ENCODE measurements around the gene CD38. TPM values are rescaled to one million over a fixed set of nuclear protein-coding genes. Genes with fewer than 3 reads are reported as not detected.

The CD38 gene
- total RNA-seq, 1 experiment from 2014 or later, result 0.17 TPM

DNA sequence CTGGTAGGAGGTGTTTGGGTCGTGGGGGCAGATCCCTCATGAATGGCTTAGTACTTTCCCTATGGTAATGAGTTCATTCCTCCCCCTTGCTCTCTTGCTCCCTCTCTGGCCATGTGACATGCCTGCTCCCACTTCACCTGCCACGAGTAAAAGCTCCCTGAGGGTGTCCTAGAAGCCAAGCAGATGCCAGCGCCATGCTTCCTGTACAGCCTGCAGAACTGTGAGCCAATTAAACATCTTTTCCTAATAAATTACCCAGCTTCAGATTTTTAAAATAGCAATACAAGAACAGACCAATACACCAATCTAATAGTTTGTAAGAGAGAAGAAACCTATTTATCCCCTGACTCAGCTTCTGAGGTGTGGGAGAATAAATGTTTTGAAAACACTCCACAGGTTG is 99.9 kb downstream of the CD38 start:
- Mint-ChIP-seq H3K27me3 (ENCODE audit: low read depth) (no peaks in the 10 kb centered on the region; the same call in 1 of the 2 replicates), H3K36me3 (peaks cover 12% of the 10 kb centered on the region), H3K4me3 (no peak overlapping the region), H3K9me3 (peaks cover 30% of the 10 kb centered on the region), H3K27ac (no peak overlapping the region), H3K4me1 (no peaks in the 10 kb centered on the region)
- ATAC-seq, result no peak
- ChIA-PET CTCF (interaction anchor here (3.1 kb wide), 1 partner anchor 72 kb away, joined by 12 read pairs; no protein-coding TSS in a partner anchor), POLR2A (no interaction called here)
- DNase-seq (ENCODE audit: low spot score), result no peak
- TF ChIP-seq IRF2 (CRISPR knock-in tag; IDR thresholded peaks at IDR 0.05; ENCODE audit: borderline replicate concordance, low read depth) (no peak), ZNF317 (CRISPR knock-in tag; IDR thresholded peaks at IDR 0.05; ENCODE audit: borderline replicate concordance, low read depth) (no peak)
- TF ChIP-seq, protein P1, sequence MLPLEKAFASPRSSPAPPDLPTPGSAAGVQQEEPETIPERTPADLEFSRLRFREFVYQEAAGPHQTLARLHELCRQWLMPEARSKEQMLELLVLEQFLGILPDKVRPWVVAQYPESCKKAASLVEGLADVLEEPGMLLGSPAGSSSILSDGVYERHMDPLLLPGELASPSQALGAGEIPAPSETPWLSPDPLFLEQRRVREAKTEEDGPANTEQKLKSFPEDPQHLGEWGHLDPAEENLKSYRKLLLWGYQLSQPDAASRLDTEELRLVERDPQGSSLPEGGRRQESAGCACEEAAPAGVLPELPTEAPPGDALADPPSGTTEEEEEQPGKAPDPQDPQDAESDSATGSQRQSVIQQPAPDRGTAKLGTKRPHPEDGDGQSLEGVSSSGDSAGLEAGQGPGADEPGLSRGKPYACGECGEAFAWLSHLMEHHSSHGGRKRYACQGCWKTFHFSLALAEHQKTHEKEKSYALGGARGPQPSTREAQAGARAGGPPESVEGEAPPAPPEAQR (CRISPR knock-in tag; IDR thresholded peaks at IDR 0.05), result no peak

DNA sequence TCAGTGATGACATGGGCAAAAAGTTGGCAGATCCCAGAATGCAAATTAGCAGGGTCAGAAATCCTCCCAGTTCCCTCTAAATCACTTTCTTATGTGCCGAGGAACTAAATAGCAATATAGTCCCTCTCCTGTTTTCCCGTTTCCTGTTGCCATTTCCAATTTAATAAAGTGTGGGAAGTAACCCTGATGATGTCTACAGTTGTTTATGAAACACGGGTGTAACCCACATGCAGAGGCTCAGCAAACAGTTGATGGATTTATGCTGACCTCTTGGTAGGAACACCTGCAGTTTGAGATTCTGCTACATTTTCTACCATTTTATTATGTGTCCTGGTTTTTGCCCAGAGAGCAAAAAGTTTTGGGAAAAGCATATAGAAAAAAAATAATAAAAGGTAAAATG is 103.7 kb downstream of the CD38 start:
- no peak for ATAC-seq
- H3K9me3 Mint-ChIP-seq, result peaks cover 20% of the 10 kb centered on the region
- H3K27me3 Mint-ChIP-seq (ENCODE audit: low read depth), result no peaks in the 10 kb centered on the region; the same call in 1 of the 2 replicates
- H3K4me3 Mint-ChIP-seq, result no peak overlapping the region
- 0 out of 2 replicates have a peak, but pooled peaks cover 3% of the 10 kb centered on the region for H3K4me1 Mint-ChIP-seq
- CTCF ChIA-PET, result interaction anchor here (0.8 to 3.5 kb wide), 18 partner anchors 22 to 403 kb away, joined by 3 to 136 read pairs (median 12); partner anchors contain the start of genes FGFBP1 and FGFBP2
- POLR2A ChIA-PET, result no interaction called here
- peaks cover 12% of the 10 kb centered on the region for H3K36me3 Mint-ChIP-seq
- TF ChIP-seq, protein P2, sequence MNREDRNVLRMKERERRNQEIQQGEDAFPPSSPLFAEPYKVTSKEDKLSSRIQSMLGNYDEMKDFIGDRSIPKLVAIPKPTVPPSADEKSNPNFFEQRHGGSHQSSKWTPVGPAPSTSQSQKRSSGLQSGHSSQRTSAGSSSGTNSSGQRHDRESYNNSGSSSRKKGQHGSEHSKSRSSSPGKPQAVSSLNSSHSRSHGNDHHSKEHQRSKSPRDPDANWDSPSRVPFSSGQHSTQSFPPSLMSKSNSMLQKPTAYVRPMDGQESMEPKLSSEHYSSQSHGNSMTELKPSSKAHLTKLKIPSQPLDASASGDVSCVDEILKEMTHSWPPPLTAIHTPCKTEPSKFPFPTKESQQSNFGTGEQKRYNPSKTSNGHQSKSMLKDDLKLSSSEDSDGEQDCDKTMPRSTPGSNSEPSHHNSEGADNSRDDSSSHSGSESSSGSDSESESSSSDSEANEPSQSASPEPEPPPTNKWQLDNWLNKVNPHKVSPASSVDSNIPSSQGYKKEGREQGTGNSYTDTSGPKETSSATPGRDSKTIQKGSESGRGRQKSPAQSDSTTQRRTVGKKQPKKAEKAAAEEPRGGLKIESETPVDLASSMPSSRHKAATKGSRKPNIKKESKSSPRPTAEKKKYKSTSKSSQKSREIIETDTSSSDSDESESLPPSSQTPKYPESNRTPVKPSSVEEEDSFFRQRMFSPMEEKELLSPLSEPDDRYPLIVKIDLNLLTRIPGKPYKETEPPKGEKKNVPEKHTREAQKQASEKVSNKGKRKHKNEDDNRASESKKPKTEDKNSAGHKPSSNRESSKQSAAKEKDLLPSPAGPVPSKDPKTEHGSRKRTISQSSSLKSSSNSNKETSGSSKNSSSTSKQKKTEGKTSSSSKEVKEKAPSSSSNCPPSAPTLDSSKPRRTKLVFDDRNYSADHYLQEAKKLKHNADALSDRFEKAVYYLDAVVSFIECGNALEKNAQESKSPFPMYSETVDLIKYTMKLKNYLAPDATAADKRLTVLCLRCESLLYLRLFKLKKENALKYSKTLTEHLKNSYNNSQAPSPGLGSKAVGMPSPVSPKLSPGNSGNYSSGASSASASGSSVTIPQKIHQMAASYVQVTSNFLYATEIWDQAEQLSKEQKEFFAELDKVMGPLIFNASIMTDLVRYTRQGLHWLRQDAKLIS (CRISPR knock-in tag; IDR thresholded peaks at IDR 0.05; ENCODE audit: borderline replicate concordance), result no peak
- H3K27ac Mint-ChIP-seq, result no peak overlapping the region
- no peak for DNase-seq (ENCODE audit: low spot score)

DNA sequence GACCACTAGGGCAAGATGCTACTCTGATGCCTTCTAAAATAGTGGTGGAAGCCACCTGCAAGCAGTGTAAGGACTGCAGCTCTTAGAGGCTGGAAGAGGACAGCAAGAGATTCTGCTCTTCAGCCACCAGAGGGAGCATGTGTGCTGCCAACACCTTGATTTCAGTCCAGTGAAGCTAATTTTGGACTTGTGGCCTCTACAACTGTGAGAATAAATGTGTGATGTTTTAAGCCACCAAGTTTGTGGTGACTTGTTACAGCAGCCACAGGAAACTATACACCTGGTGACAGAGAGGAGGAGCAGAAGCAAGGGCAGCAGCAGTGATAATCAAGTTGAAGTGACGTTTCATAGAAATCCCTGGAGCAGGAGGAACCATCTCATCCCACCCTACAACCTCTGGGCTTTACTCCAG is 104.6 kb downstream of the CD38 start:
- 0 out of 2 replicates have a peak, but pooled peaks cover 3% of the 10 kb centered on the region for H3K4me1 Mint-ChIP-seq
- H3K27me3 Mint-ChIP-seq (ENCODE audit: low read depth), result no peaks in the 10 kb centered on the region
- TF ChIP-seq ZNF138 (CRISPR knock-in tag; conservative IDR thresholded peaks at IDR 0.05) (no peak), SMAD4 (CRISPR knock-in tag; IDR thresholded peaks at IDR 0.05) (no peak), NFATC4 (CRISPR knock-in tag; IDR thresholded peaks at IDR 0.05) (no peak)
- TF ChIP-seq, protein P3, sequence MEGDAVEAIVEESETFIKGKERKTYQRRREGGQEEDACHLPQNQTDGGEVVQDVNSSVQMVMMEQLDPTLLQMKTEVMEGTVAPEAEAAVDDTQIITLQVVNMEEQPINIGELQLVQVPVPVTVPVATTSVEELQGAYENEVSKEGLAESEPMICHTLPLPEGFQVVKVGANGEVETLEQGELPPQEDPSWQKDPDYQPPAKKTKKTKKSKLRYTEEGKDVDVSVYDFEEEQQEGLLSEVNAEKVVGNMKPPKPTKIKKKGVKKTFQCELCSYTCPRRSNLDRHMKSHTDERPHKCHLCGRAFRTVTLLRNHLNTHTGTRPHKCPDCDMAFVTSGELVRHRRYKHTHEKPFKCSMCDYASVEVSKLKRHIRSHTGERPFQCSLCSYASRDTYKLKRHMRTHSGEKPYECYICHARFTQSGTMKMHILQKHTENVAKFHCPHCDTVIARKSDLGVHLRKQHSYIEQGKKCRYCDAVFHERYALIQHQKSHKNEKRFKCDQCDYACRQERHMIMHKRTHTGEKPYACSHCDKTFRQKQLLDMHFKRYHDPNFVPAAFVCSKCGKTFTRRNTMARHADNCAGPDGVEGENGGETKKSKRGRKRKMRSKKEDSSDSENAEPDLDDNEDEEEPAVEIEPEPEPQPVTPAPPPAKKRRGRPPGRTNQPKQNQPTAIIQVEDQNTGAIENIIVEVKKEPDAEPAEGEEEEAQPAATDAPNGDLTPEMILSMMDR (IDR thresholded peaks at IDR 0.05), result peak; percentile 66
- H3K9me3 Mint-ChIP-seq, result peaks cover 12% of the 10 kb centered on the region
- H3K27ac Mint-ChIP-seq, result no peak overlapping the region
- POLR2A ChIA-PET, result interaction anchor here (0.9 to 1.1 kb wide), 2 partner anchors 74 to 77 kb away, joined by 3 to 5 read pairs; no protein-coding TSS in a partner anchor
- H3K36me3 Mint-ChIP-seq, result peaks cover 7% of the 10 kb centered on the region
- no peak overlapping the region for H3K4me3 Mint-ChIP-seq
- DNase-seq (ENCODE audit: low spot score) (peak; percentile 44), ATAC-seq (peak; percentile 97)
- CTCF ChIA-PET, result interaction anchor here (0.5 to 3.5 kb wide), 52 partner anchors 8 to 1923 kb away, joined by 3 to 136 read pairs (median 6); partner anchors contain the start of genes CC2D2A, FAM200B, FGFBP1 and FGFBP2

DNA sequence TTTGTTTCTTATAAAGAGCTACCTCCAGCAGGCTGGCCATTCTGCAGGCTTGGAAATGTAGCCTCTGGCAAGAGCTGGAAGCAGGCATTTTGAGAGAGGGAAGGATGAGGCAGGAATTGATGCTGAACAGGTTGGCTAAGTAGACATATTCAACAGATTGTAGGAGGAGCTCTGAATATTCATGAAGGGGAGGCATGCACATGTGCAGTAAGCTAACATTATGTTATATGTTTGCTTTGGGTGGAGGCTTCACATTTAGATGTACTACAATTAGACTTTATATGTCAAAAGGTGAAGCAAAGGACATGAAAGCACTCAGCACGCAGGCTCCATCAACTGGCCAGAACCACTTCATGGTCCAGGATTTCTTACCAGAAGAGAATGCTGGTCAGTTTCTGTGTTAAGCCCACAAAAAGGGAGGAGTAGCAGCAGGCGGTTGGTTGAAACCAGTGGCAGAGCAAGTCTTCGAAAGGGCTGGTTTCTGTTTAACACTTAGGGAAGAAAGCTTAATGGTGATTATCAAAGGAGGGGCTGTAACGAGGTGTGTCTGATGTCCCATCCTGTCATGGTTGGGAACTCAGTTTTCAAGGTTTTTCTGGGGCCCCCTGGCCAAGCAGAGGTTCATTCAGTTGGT is 105.6 kb downstream of the CD38 start:
- Mint-ChIP-seq H3K9me3 (peaks cover 4% of the 10 kb centered on the region; the same call in 1 of the 2 replicates), H3K27ac (no peak overlapping the region), H3K36me3 (no peaks in the 10 kb centered on the region), H3K27me3 (ENCODE audit: low read depth) (no peaks in the 10 kb centered on the region), H3K4me1 (0 out of 2 replicates have a peak, but pooled peaks cover 3% of the 10 kb centered on the region), H3K4me3 (no peak overlapping the region)
- POLR2A ChIA-PET, result no interaction called here
- no peak for ATAC-seq
- no peak for DNase-seq (ENCODE audit: low spot score)
- CTCF ChIA-PET, result interaction anchor here (1.0 to 3.5 kb wide), 16 partner anchors 9 to 381 kb away, joined by 3 to 136 read pairs (median 12); partner anchors contain the start of genes FGFBP1 and FGFBP2
- no peak for TF ChIP-seq ETV6 (CRISPR knock-in tag; IDR thresholded peaks at IDR 0.05)
- TF ChIP-seq TEAD4 (CRISPR knock-in tag; IDR thresholded peaks at IDR 0.05), result no peak
- TF ChIP-seq, protein P4, sequence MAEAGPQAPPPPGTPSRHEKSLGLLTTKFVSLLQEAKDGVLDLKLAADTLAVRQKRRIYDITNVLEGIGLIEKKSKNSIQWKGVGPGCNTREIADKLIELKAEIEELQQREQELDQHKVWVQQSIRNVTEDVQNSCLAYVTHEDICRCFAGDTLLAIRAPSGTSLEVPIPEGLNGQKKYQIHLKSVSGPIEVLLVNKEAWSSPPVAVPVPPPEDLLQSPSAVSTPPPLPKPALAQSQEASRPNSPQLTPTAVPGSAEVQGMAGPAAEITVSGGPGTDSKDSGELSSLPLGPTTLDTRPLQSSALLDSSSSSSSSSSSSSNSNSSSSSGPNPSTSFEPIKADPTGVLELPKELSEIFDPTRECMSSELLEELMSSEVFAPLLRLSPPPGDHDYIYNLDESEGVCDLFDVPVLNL (CRISPR knock-in tag; IDR thresholded peaks at IDR 0.05; ENCODE audit: borderline replicate concordance, low read depth), result no peak
- TF ChIP-seq, protein P5, sequence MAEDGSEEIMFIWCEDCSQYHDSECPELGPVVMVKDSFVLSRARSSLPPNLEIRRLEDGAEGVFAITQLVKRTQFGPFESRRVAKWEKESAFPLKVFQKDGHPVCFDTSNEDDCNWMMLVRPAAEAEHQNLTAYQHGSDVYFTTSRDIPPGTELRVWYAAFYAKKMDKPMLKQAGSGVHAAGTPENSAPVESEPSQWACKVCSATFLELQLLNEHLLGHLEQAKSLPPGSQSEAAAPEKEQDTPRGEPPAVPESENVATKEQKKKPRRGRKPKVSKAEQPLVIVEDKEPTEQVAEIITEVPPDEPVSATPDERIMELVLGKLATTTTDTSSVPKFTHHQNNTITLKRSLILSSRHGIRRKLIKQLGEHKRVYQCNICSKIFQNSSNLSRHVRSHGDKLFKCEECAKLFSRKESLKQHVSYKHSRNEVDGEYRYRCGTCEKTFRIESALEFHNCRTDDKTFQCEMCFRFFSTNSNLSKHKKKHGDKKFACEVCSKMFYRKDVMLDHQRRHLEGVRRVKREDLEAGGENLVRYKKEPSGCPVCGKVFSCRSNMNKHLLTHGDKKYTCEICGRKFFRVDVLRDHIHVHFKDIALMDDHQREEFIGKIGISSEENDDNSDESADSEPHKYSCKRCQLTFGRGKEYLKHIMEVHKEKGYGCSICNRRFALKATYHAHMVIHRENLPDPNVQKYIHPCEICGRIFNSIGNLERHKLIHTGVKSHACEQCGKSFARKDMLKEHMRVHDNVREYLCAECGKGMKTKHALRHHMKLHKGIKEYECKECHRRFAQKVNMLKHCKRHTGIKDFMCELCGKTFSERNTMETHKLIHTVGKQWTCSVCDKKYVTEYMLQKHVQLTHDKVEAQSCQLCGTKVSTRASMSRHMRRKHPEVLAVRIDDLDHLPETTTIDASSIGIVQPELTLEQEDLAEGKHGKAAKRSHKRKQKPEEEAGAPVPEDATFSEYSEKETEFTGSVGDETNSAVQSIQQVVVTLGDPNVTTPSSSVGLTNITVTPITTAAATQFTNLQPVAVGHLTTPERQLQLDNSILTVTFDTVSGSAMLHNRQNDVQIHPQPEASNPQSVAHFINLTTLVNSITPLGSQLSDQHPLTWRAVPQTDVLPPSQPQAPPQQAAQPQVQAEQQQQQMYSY (CRISPR knock-in tag; IDR thresholded peaks at IDR 0.05), result no peak
- TF ChIP-seq MXD4 (CRISPR knock-in tag; IDR thresholded peaks at IDR 0.05; ENCODE audit: borderline replicate concordance), result no peak
- no peak for TF ChIP-seq TEAD1 (CRISPR knock-in tag; IDR thresholded peaks at IDR 0.05)

All from WTC11 (cell line).